HG03460 (cell line): ENCODE results near the gene SET.
A peak's percentile ranks its signal among the peaks of the same experiment; 100 is the strongest.

ENCODE experiments used
- ATAC-seq: cut with Tn5 transposase; IDR thresholded peaks from one replicate; pipeline ENCODE4 v1.9.1; 2021; ENCODE audit not compliant: unreplicated experiment

The SET gene

GRCh38 chr9:128707446-128707845 is 18.4 kb downstream of the SET start:
- ATAC-seq: no peak

- no peak for ATAC-seq
Measured at GRCh38 chr9:128712451-128713410, 23.7 kb downstream of the SET start.

- ATAC-seq: no peak
Measured at GRCh38 chr9:128713411-128713780, 24.4 kb downstream of the SET start.

- ATAC-seq: no peak
Measured at GRCh38 chr9:128713941-128714573, 25.0 kb downstream of the SET start.

- no peak for ATAC-seq
Measured at GRCh38 chr9:128714586-128715435, 25.8 kb downstream of the SET start.

GRCh38 chr9:128715436-128715750 is 26.4 kb downstream of the SET start:
- ATAC-seq: no peak

GRCh38 chr9:128716581-128717254 is 27.7 kb downstream of the SET start:
- ATAC-seq: no peak

GRCh38 chr9:128718047-128718446 is 29.0 kb downstream of the SET start:
- no peak for ATAC-seq

GRCh38 chr9:128718475-128718874 is 29.5 kb downstream of the SET start:
- ATAC-seq: no peak

GRCh38 chr9:128719919-128720605 is 31.0 kb downstream of the SET start:
- ATAC-seq: no peak

GRCh38 chr9:128720841-128721486 is 31.9 kb downstream of the SET start:
- ATAC-seq: no peak

- no peak for ATAC-seq
Measured at GRCh38 chr9:128721487-128722010, 32.5 kb downstream of the SET start.

- ATAC-seq: no peak
Measured at GRCh38 chr9:128722380-128723351, 33.6 kb downstream of the SET start.

- no peak for ATAC-seq
Measured at GRCh38 chr9:128723352-128723865, 34.4 kb downstream of the SET start.

GRCh38 chr9:128723866-128724743 is 35.1 kb downstream of the SET start, which contains the start of gene ZDHHC12:
Gene ZDHHC12 (minus strand): TSS chr9:128724127. CDS start chr9:128724093, 34 bp downstream.
- ATAC-seq: peak; percentile 96

GRCh38 chr9:128724744-128725211 is 35.8 kb downstream of the SET start:
- no peak for ATAC-seq

- ATAC-seq: no peak
Measured at GRCh38 chr9:128727640-128728248, 38.7 kb downstream of the SET start.
